K562 (cell line): ENCODE measurements around the gene CLIC1. TPM values are rescaled to one million over a fixed set of nuclear protein-coding genes. Genes with fewer than 3 reads are reported as not detected.

Experiments
- CHD4 ChIP-seq: fragments of 200-600 bp; sonication (generic); IDR thresholded peaks from 3 replicates; pipeline ENCODE4 v1.6.1; 2012; ENCODE audit warnings: low read depth, mild to moderate bottlenecking, mixed read lengths, low read length, inconsistent platforms; ENCODE audit not compliant: insufficient read depth, insufficient replicate concordance, poor library complexity, severe bottlenecking
- CUX1 ChIP-seq: fragments of 200-800 bp; sonication (Bioruptor generic); IDR thresholded peaks from 2 replicates; pipeline ENCODE4 v1.6.1; 2016; ENCODE audit warnings: missing genetic modification characterization, missing compliant biosample characterization
- ELF1 ChIP-seq: fragments of 200-800 bp; sonication (Bioruptor generic); IDR thresholded peaks from 2 replicates; pipeline ENCODE4 v1.6.1; 2016; ENCODE audit warnings: missing genetic modification characterization, missing compliant biosample characterization
- HBP1 ChIP-seq: fragments of 450-650 bp; formaldehyde crosslinking; IDR thresholded peaks from 2 replicates; pipeline ENCODE4 v1.4.0; 2022; ENCODE audit warnings: missing genetic modification characterization
- ILK ChIP-seq: fragments of 450-650 bp; IDR thresholded peaks from 2 replicates; pipeline ENCODE4 v1.6.1; 2016; ENCODE audit warnings: missing genetic modification characterization, low read depth, mild to moderate bottlenecking, missing compliant biosample characterization, moderate library complexity, borderline replicate concordance
- NBN ChIP-seq: fragments of 450-650 bp; IDR thresholded peaks from 2 replicates; pipeline ENCODE4 v1.6.1; 2016; ENCODE audit warnings: low read depth, mild to moderate bottlenecking
- PHF20 ChIP-seq: fragments of 450-650 bp; IDR thresholded peaks from 2 replicates; pipeline ENCODE4 v1.6.1; 2018; ENCODE audit not compliant: partially characterized antibody
- PHF21A ChIP-seq: fragments of 450-650 bp; IDR thresholded peaks from 2 replicates; pipeline ENCODE4 v1.6.1; 2017; ENCODE audit warnings: low read depth, borderline replicate concordance
- POLR2B ChIP-seq: fragments of 450-650 bp; IDR thresholded peaks from 2 replicates; pipeline ENCODE4 v1.6.1; 2018; ENCODE audit warnings: low read depth; ENCODE audit not compliant: partially characterized antibody
- PTTG1 ChIP-seq: fragments of 450-650 bp; IDR thresholded peaks from 2 replicates; pipeline ENCODE4 v1.6.1; 2016; ENCODE audit warnings: low read depth, mild to moderate bottlenecking, missing genetic modification characterization, missing compliant biosample characterization
- TAF15 ChIP-seq: fragments of 200-400 bp; formaldehyde crosslinking; IDR thresholded peaks from 2 replicates; pipeline ENCODE4 v1.6.1; 2017; ENCODE audit warnings: mild to moderate bottlenecking, low read depth, low read length, moderate library complexity
- ZNF124 ChIP-seq: sonication (generic); formaldehyde crosslinking; IDR thresholded peaks from 2 replicates; pipeline ENCODE4 v1.8.1; 2022; ENCODE audit warnings: missing genetic modification reagents
- ZNF830 ChIP-seq: fragments of 250-450 bp; sonication (Bioruptor Pico); IDR thresholded peaks from 2 replicates; pipeline ENCODE4 v1.5.0; 2021; ENCODE audit warnings: mild to moderate bottlenecking
- polyA plus RNA-seq, 8 experiments: library from polyadenylated mRNA; depleted of rRNA in 4 of 8; stranded (reverse) in 5 of 8; unstranded in 3 of 8; fragments of >200 nt; fragmentation: Nextera tagmentation in 2 of 8; fragmentation: Illumina TruSeq in 1 of 8; extraction: Ambion mirVana in 2 of 8; extraction: Trizol in 1 of 8; gene quantifications; 2 replicates each; pipeline versions ENCODE4 v1.2.1 to v1.2.3, GENCODE V29; 2011 to 2014; ENCODE audit warnings: inconsistent platforms in 1 of 8, missing spikeins in 1 of 8
- total RNA-seq, 7 experiments: library from RNA; depleted of rRNA in 6 of 7; stranded (reverse); fragments of >200 nt in 6 of 7; fragmentation: Illumina TruSeq in 2 of 7; extraction: Trizol in 2 of 7; gene quantifications; 2 replicates each; pipeline versions ENCODE4 v1.2.1 to v1.2.3, GENCODE V29; 2011 to 2021; ENCODE audit warnings: low replicate concordance in 1 of 7
- TF ChIP-seq, protein P1 (sequence below): fragments of 250-450 bp; sonication (Bioruptor Pico); IDR thresholded peaks from 2 replicates; pipeline ENCODE4 v1.5.0; 2021; ENCODE audit warnings: mild to moderate bottlenecking, borderline replicate concordance
- TF ChIP-seq, protein P2 (sequence below): sonication (generic); formaldehyde crosslinking; IDR thresholded peaks from 2 replicates; pipeline ENCODE4 v1.8.1; 2023; ENCODE audit warnings: mild to moderate bottlenecking, missing genetic modification reagents

Gene CLIC1
- total and polyA plus RNA-seq, 9 of the 15 experiments (the other 6 are each of a cell fraction or from before 2014, with no cell fraction given): 1,267 to 2,419 (median 1,808) TPM

DNA sequence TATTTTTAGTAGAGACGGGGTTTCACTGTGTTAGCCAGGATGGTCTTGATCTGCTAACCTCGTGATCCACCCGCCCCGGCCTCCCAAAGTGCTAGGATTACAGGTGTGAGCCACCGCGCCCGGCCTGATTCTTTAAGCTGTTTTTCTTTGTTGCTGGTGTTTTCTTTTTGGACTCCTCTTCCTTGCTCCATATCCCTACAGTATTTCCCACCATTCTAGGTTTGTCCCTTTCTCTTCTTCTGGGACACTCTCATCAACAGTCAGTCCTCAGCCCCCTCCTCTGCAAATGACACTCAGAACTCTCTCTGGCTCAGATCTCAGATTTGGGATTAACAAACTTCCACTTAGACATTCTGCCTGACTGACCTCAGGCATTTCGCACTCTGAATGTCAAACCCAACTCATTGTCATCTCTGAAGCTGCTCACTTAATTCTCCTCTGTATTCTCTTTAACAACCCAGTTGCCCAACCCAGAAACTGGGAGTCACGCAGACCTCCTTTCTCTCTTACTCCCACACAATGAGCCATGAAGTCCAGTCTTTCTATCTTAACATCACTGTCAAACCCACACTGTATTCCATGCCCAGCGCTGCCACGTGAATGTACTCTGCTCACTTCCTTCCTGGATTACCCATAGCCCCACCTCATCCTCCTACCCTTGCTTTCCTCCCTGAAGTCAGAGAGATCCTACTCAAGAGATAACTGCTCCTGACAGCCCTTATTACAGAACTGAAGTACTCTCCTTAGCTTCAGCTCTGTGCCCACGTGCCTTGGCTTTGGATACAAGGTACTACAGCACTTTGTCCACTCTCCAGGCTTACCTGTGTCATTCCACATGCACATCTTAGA is 10.6 kb downstream of the CLIC1 start (continued):
- TF ChIP-seq CUX1 (CRISPR knock-in tag) (no peak), PHF20 (no peak), TAF15 (no peak), POLR2B (peak; percentile 46), ZNF124 (CRISPR knock-in tag) (no peak), ZNF830 (peak; percentile 72; the same call in 1 of the 2 replicates), PTTG1 (tag) (no peak), PHF21A (no peak), NBN (no peak), ILK (tag) (peak; percentile 41; the same call in 1 of the 2 replicates), CHD4 (peak; percentile 41), HBP1 (peak; percentile 94), ELF1 (tag) (peak; percentile 66)
- TF ChIP-seq, protein P1, sequence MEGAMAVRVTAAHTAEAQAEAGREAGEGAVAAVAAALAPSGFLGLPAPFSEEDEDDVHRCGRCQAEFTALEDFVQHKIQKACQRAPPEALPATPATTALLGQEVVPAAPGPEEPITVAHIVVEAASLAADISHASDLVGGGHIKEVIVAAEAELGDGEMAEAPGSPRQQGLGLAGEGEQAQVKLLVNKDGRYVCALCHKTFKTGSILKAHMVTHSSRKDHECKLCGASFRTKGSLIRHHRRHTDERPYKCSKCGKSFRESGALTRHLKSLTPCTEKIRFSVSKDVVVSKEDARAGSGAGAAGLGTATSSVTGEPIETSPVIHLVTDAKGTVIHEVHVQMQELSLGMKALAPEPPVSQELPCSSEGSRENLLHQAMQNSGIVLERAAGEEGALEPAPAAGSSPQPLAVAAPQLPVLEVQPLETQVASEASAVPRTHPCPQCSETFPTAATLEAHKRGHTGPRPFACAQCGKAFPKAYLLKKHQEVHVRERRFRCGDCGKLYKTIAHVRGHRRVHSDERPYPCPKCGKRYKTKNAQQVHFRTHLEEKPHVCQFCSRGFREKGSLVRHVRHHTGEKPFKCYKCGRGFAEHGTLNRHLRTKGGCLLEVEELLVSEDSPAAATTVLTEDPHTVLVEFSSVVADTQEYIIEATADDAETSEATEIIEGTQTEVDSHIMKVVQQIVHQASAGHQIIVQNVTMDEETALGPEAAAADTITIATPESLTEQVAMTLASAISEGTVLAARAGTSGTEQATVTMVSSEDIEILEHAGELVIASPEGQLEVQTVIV (CRISPR knock-in tag): no peak; the same call in 1 of the 2 replicates
- TF ChIP-seq, protein P2, sequence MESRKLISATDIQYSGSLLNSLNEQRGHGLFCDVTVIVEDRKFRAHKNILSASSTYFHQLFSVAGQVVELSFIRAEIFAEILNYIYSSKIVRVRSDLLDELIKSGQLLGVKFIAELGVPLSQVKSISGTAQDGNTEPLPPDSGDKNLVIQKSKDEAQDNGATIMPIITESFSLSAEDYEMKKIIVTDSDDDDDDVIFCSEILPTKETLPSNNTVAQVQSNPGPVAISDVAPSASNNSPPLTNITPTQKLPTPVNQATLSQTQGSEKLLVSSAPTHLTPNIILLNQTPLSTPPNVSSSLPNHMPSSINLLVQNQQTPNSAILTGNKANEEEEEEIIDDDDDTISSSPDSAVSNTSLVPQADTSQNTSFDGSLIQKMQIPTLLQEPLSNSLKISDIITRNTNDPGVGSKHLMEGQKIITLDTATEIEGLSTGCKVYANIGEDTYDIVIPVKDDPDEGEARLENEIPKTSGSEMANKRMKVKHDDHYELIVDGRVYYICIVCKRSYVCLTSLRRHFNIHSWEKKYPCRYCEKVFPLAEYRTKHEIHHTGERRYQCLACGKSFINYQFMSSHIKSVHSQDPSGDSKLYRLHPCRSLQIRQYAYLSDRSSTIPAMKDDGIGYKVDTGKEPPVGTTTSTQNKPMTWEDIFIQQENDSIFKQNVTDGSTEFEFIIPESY: no peak
